Measurements from ENCODE around the gene CLCN3. TPM values are rescaled to one million over a fixed set of nuclear protein-coding genes. Genes with fewer than 3 reads are reported as not detected.
"Not testable (repeated sequence)": the region's sequence is repeated elsewhere in the genome, so short reads cannot be mapped to it uniquely, and the experiment has no call there.

Gene CLCN3
- total RNA-seq, 6 donors from 2014 or later, result 16.2 to 54.4 (median 30.4) TPM

DNA sequence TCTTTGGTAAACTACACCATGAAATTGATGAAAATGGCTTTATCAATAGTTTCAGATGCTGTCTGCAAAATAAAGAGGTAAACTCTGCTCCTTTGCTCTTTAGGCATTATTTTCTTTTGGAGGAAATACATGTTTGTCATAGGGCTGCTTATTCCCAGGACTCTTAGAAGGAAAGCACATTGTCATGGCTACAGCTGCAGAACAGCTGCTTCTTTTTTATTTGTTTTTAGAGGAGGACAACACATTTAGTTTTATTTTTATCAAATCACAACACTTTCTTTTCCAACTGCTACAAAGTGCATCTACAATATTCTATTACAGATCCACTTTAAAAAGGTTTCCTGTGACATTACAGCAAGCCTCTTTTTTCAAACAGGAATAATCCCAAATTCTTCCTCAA is 150.0 kb downstream of the CLCN3 start:
- no peak overlapping the region for H3K4me3 ChIP-seq
- peaks cover 7 to 9% (median 8%) of the 10 kb centered on the region in 4 donors for H3K4me1 ChIP-seq
- no peak for ATAC-seq (ENCODE audit: low FRiP score in 2 of 2)
- no peak for TF ChIP-seq EP300 (IDR thresholded peaks at IDR 0.05)
- no peak for TF ChIP-seq POLR2AphosphoS5 (IDR thresholded peaks at IDR 0.05)
- TF ChIP-seq, protein P1, sequence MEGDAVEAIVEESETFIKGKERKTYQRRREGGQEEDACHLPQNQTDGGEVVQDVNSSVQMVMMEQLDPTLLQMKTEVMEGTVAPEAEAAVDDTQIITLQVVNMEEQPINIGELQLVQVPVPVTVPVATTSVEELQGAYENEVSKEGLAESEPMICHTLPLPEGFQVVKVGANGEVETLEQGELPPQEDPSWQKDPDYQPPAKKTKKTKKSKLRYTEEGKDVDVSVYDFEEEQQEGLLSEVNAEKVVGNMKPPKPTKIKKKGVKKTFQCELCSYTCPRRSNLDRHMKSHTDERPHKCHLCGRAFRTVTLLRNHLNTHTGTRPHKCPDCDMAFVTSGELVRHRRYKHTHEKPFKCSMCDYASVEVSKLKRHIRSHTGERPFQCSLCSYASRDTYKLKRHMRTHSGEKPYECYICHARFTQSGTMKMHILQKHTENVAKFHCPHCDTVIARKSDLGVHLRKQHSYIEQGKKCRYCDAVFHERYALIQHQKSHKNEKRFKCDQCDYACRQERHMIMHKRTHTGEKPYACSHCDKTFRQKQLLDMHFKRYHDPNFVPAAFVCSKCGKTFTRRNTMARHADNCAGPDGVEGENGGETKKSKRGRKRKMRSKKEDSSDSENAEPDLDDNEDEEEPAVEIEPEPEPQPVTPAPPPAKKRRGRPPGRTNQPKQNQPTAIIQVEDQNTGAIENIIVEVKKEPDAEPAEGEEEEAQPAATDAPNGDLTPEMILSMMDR (IDR thresholded peaks at IDR 0.05), result no peak
- TF ChIP-seq POLR2A (IDR thresholded peaks at IDR 0.05), result no peak
- no peak overlapping the region for H3K27ac ChIP-seq
- peaks cover 0 to 10% (median 0%) of the 10 kb centered on the region in 4 donors for H3K27me3 ChIP-seq
- no peak for DNase-seq
- no peaks in the 10 kb centered on the region for H3K36me3 ChIP-seq
- H3K9me3 ChIP-seq, result no peaks in the 10 kb centered on the region

DNA sequence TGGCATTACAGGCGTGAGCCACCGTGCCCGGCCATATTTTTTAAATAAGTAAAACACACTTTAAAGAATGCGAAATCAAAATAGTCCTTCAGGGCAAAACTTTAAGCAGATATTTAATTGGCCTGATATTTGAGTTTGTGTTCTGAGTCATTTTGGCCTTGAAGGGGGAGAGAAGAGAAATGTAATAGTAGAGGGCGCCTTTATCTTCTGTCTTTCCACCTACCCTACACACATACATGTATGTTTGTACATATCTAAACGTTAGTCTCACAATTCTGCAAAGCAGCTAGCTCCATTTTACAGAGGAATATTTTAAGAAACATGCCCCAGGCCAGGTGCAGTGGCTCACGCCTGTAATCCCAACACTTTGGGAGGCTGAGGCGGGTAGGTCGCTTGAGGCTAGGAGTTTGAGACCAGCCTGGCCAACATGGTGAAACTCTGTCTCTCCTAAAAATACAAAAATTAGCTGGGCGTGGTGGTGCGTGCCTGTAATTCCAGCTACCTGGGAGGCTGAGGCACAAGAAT is 151.2 kb downstream of the CLCN3 start:
- not testable (repeated sequence) for H3K4me1 ChIP-seq; H3K27ac ChIP-seq; H3K9me3 ChIP-seq; ATAC-seq (ENCODE audit: low FRiP score in 2 of 2); DNase-seq; H3K4me3 ChIP-seq; H3K36me3 ChIP-seq
- WGBS, 2 donors, result 91 to 92% methylated on average over 11 of the region's 11 CpGs
- H3K27me3 ChIP-seq, result peaks cover 0 to 16% (median 0%) of the 10 kb centered on the region in 4 donors

Other genes with a start within 250 kb of the CLCN3 start
- 10 to 100 TPM in 3 of 6 donors, 1 to 10 TPM in 3; 6.9 to 24.2 (median 10.3) TPM for gene NEK1, start 8.0 kb upstream of the CLCN3 start, total RNA-seq
- gene HPF1, start 137.4 kb downstream of the CLCN3 start, total RNA-seq, result 10 to 100 TPM in 4 of 6 donors, 1 to 10 TPM in 2; 6.5 to 46.2 (median 16.5) TPM